Body of pancreas (tissue), 4 donors: ENCODE results near the gene GLP2R. TPM values are rescaled to one million over a fixed set of nuclear protein-coding genes. Genes with fewer than 3 reads are reported as not detected.

Experiments
- ATAC-seq: fragments of 150-250 bp; one replicate; pipeline ENCODE4 v1.9.1; 2016
- DNase-seq, 4 donors: peaks; one replicate each; pipeline ENCODE4 v3.0.0-alpha.2; 2019
- H3K27ac ChIP-seq, 4 donors: fragments of 200-600 bp; sonication (generic); 1 replicate in 3 of 4; 2 replicates in 1 of 4; pipeline versions ENCODE4 v1.5.1 to v1.6.1; 2016 to 2019; ENCODE audit warnings: mild to moderate bottlenecking in 1 of 4, mixed read lengths in 1 of 4, moderate library complexity in 1 of 4
- H3K27me3 ChIP-seq, 2 donors: fragments of 200-600 bp; sonication (generic); one replicate each; pipeline ENCODE4 v1.6.0; 2016; ENCODE audit warnings: mild to moderate bottlenecking in 1 of 2
- H3K36me3 ChIP-seq, 2 donors: fragments of 200-600 bp; sonication (generic); replicated peaks in 1 of 2; 2 replicates each; pipeline ENCODE4 v1.5.1; 2016; ENCODE audit warnings: low read depth in 2 of 2; ENCODE audit not compliant: insufficient read depth in 1 of 2
- H3K4me1 ChIP-seq: fragments of 200-600 bp; sonication (generic); one replicate; pipeline ENCODE4 v1.6.0; 2016
- H3K4me3 ChIP-seq, 2 donors: fragments of 200-600 bp; sonication (generic); 1 replicate in 1 of 2; 2 replicates in 1 of 2; pipeline ENCODE4 v1.5.1; 2016 to 2019
- H3K9me3 ChIP-seq, 3 donors: fragments of 200-600 bp; sonication (generic); 1 replicate in 2 of 3; 2 replicates in 1 of 3; pipeline ENCODE4 v1.5.1; 2016
- POLR2A ChIP-seq, 3 donors: fragments of 450-650 bp; IDR thresholded peaks; one replicate each; pipeline ENCODE4 v1.6.1; 2016; ENCODE audit warnings: antibody characterized with exemption in 3 of 3, mild to moderate bottlenecking in 2 of 3
- WGBS, 2 donors: methylation state at CpG; one replicate each; pipeline ENCODE4 v1.1.5; 2017; 5-methylcytosine and 5-hydroxymethylcytosine counted together
- intact Hi-C: fragments of 100-400 bp; cut with DNase I; formaldehyde crosslinking; loops from one replicate; pipeline ENCODE4 v1.15.1; 2023
- total RNA-seq, 2 donors: library from RNA; depleted of rRNA; stranded (reverse); fragments of >200 nt; gene quantifications; one replicate each; pipeline ENCODE4 v1.1.0, GENCODE V29; 2016
- TF ChIP-seq, protein P1 (sequence below), 7 experiments: fragments of 450-650 bp in 4 of 7; fragments of 200-600 bp in 3 of 7; sonication (generic) in 3 of 7; IDR thresholded peaks; one replicate each; pipeline ENCODE4 v1.5.1; 2016 to 2019; ENCODE audit warnings: antibody characterized with exemption in 7 of 7

Gene GLP2R
- total RNA-seq, 2 donors from 2014 or later = 4.6 to 4.7 TPM

GRCh38 chr17:9828296-9829295, 2.9 kb downstream of the GLP2R start:
- no peak overlapping the region for H3K27ac ChIP-seq
- ATAC-seq (no peak), DNase-seq (no peak)
- no peak overlapping the region for H3K4me3 ChIP-seq
- WGBS, 2 donors = 31 to 33% methylated on average over 13 of the region's 13 CpGs
- TF ChIP-seq, protein P1, sequence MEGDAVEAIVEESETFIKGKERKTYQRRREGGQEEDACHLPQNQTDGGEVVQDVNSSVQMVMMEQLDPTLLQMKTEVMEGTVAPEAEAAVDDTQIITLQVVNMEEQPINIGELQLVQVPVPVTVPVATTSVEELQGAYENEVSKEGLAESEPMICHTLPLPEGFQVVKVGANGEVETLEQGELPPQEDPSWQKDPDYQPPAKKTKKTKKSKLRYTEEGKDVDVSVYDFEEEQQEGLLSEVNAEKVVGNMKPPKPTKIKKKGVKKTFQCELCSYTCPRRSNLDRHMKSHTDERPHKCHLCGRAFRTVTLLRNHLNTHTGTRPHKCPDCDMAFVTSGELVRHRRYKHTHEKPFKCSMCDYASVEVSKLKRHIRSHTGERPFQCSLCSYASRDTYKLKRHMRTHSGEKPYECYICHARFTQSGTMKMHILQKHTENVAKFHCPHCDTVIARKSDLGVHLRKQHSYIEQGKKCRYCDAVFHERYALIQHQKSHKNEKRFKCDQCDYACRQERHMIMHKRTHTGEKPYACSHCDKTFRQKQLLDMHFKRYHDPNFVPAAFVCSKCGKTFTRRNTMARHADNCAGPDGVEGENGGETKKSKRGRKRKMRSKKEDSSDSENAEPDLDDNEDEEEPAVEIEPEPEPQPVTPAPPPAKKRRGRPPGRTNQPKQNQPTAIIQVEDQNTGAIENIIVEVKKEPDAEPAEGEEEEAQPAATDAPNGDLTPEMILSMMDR (IDR thresholded peaks at IDR 0.05) = no peak
- no peak for TF ChIP-seq POLR2A (IDR thresholded peaks at IDR 0.05)
- H3K9me3 ChIP-seq = no peaks in the 10 kb centered on the region
- intact Hi-C loops = no loop called here
- H3K36me3 ChIP-seq = no peaks in the 10 kb centered on the region
- H3K27me3 ChIP-seq = peaks cover 0 to 3% of the 10 kb centered on the region in 2 donors
- no peaks in the 10 kb centered on the region for H3K4me1 ChIP-seq

DNA sequence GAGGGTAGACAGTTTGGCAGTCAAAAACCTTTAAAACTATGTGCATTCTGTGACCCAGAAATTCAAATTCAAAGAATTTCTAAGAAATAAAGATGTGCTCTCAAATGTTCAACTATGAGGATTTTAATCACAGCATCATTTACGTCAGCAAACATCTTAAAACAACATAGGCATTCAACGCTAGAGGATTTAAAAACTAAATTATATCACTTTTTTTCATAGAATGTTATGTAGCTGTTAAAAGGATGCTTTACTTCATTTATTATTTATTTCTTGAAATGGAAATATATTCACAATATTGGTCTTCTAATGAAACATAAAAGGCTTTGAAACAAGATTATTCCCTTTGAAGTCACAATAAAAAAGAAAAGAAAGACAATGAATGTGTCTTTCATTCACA, 3.6 kb downstream of the GLP2R start:
- no peak overlapping the region for H3K27ac ChIP-seq
- no peak overlapping the region for H3K4me3 ChIP-seq
- no peak for TF ChIP-seq POLR2A (IDR thresholded peaks at IDR 0.05)
- TF ChIP-seq, protein P1 (IDR thresholded peaks at IDR 0.05) = no peak
- H3K36me3 ChIP-seq = no peaks in the 10 kb centered on the region
- H3K4me1 ChIP-seq = no peaks in the 10 kb centered on the region
- intact Hi-C loops = no loop called here
- ATAC-seq (no peak), DNase-seq (no peak)
- 56 to 58% methylated on average over 2 of the region's 2 CpGs for WGBS, 2 donors
- H3K27me3 ChIP-seq = peaks cover 0 to 3% of the 10 kb centered on the region in 2 donors
- H3K9me3 ChIP-seq = no peaks in the 10 kb centered on the region

- Histone ChIP-seq H3K4me1 (no peaks in the 10 kb centered on the region), H3K36me3 (no peaks in the 10 kb centered on the region), H3K27ac (no peak overlapping the region), H3K4me3 (no peak overlapping the region), H3K27me3 (peaks cover 0 to 3% of the 10 kb centered on the region in 2 donors), H3K9me3 (no peaks in the 10 kb centered on the region)
- WGBS, 2 donors = 72 to 74% methylated on average over 2 of the region's 2 CpGs
- ATAC-seq = no peak
- TF ChIP-seq, protein P1 (IDR thresholded peaks at IDR 0.05) = no peak
- no peak for TF ChIP-seq POLR2A (IDR thresholded peaks at IDR 0.05)
- intact Hi-C loops = no loop called here
- DNase-seq = no peak
These were observed 5.0 kb downstream of the GLP2R start for GRCh38 chr17:9830711-9831110.

DNA sequence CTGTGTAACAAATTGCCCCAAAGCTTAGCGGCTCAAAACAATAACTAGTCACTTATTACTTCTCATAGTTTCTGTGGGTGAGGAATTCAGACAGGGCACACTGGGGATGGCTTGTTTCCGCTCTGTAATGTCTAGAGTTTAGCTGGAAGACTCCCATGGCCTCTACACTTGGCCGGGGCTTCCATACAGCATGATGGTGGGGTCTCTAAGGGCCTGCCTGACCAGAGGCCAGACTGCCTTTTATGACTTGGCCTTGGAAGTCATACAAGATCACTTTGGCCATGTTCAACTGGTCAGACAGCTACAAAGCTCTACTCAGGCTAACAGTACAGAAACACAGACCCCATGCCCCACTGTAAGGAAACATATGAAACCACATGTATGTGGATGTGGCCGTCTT, 8.2 kb downstream of the GLP2R start:
- intact Hi-C loops = no loop called here
- Histone ChIP-seq H3K27ac (no peak overlapping the region), H3K27me3 (no peaks in the 10 kb centered on the region), H3K4me1 (no peaks in the 10 kb centered on the region), H3K9me3 (no peaks in the 10 kb centered on the region), H3K4me3 (no peak overlapping the region), H3K36me3 (no peaks in the 10 kb centered on the region)
- no peak for DNase-seq
- ATAC-seq = no peak
- 72 to 90% methylated on average over 4 of the region's 4 CpGs for WGBS, 2 donors
- TF ChIP-seq POLR2A (IDR thresholded peaks at IDR 0.05) = no peak
- TF ChIP-seq, protein P1 (IDR thresholded peaks at IDR 0.05) = no peak
